KG1 (cell line): ENCODE data around the gene MUC16.

Source experiments
- DNase-seq: peaks from one replicate; lab custom pipeline; 2025; lab: John Stamatoyannopoulos, UW

The MUC16 gene

GRCh38 chr19:9009431-9009830 lies 778 bp downstream of the MUC16 start:
- no peak for DNase-seq

DNA sequence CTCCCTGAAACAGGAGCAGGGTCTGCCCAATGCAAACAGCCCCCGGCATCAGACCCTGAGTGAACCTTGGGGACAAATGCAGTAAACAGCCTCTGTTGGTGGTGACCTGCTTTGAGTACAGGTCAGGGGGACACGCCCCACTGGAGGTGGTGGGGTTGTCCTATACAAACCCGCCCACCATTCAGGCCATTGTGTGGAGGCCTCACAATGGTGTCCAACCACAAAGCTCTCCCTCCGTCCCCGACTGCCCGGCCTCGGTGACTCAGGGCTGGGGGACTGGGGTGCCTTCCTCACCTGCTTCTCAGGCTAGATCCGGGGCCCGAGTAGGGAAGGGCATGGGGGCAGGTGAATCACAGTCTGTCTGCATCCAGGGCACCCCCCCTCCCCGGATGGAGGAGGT lies 1.5 kb downstream of the MUC16 start:
- no peak for DNase-seq

GRCh38 chr19:9000933-9001332 lies 9.3 kb downstream of the MUC16 start:
- DNase-seq: no peak

- DNase-seq: peak; percentile 21
These were observed 22.0 kb downstream of the MUC16 start for GRCh38 chr19:8988204-8988603.

DNA sequence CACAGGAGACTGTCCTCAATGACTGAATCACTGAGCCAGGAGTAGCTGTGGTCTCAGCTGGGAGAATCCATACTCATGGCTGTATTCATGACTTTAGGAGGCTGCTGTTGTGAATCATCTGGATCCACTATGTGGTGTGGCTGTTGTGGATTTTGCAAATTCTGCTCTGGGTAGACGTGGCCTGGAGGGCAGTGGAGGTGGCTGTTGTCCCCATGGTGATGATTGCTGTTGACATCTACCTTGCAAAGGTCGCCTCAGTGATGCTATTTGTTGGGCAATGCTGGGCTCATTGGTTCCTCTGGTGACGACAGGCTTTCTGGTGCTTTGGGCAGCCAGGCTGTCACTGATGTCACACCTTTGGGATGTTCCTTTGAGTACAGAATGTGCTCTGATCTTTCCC lies 23.9 kb downstream of the MUC16 start:
- no peak for DNase-seq

- peak; percentile 10 for DNase-seq
These were observed 36.6 kb downstream of the MUC16 start for GRCh38 chr19:8973501-8974091.

GRCh38 chr19:8965887-8966286 lies 44.3 kb downstream of the MUC16 start:
- DNase-seq: no peak
